ENCODE measurements around the gene SNAI1.

DNA sequence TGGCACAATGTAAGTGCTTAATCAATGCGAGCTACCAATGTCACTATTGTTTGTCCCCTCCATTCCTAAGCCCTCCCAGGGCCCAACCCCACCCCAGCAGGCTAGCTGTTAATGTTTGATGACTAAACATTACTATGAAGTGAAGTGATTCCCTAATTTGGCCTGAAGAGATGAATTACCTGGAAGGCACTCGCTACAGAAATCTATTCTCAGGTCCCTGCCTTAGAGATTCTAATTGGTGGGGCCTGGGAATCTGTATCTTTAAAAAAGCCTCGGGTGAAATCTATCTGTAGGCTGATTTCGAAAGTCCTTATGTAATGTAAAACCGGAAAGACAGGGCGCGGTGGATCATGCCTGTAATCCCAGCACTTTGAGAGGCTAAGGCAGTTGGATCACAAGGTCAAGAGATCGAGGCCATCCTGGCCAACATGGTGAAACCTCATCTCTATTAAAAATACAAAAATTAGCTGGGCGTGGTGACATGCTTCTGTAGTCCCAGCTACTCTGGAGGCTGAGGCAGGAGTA is 16.9 kb upstream of the SNAI1 start:
- TF ChIP-seq, protein P1, sequence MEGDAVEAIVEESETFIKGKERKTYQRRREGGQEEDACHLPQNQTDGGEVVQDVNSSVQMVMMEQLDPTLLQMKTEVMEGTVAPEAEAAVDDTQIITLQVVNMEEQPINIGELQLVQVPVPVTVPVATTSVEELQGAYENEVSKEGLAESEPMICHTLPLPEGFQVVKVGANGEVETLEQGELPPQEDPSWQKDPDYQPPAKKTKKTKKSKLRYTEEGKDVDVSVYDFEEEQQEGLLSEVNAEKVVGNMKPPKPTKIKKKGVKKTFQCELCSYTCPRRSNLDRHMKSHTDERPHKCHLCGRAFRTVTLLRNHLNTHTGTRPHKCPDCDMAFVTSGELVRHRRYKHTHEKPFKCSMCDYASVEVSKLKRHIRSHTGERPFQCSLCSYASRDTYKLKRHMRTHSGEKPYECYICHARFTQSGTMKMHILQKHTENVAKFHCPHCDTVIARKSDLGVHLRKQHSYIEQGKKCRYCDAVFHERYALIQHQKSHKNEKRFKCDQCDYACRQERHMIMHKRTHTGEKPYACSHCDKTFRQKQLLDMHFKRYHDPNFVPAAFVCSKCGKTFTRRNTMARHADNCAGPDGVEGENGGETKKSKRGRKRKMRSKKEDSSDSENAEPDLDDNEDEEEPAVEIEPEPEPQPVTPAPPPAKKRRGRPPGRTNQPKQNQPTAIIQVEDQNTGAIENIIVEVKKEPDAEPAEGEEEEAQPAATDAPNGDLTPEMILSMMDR (conservative IDR thresholded peaks at IDR 0.05; ENCODE audit: low read depth, low read length) = no peak
- TF ChIP-seq EZH2 (IDR thresholded peaks at IDR 0.05; ENCODE audit: borderline replicate concordance, low read depth, low read length, poor library complexity, severe bottlenecking) = no peak
